HG03460 (cell line): ENCODE measurements around the gene GABRG3.

Experiments
- ATAC-seq: cut with Tn5 transposase; IDR thresholded peaks from one replicate; pipeline ENCODE4 v1.9.1; 2021; ENCODE audit not compliant: unreplicated experiment

Gene GABRG3

GRCh38 chr15:27396996-27397395 is 426.0 kb downstream of the GABRG3 start:
- ATAC-seq: no peak

GRCh38 chr15:27398631-27399161 is 427.7 kb downstream of the GABRG3 start:
- no peak for ATAC-seq

GRCh38 chr15:27399241-27399640 is 428.3 kb downstream of the GABRG3 start:
- ATAC-seq: no peak

GRCh38 chr15:27401471-27401870 is 430.5 kb downstream of the GABRG3 start:
- no peak for ATAC-seq

GRCh38 chr15:27408428-27408827 is 437.4 kb downstream of the GABRG3 start:
- no peak for ATAC-seq

- no peak for ATAC-seq
Observed at GRCh38 chr15:27410996-27411605, 440.1 kb downstream of the GABRG3 start.

GRCh38 chr15:27412415-27412814 is 441.4 kb downstream of the GABRG3 start:
- ATAC-seq: no peak

GRCh38 chr15:27414168-27414870 is 443.3 kb downstream of the GABRG3 start:
- ATAC-seq: no peak

GRCh38 chr15:27418726-27419125 is 447.7 kb downstream of the GABRG3 start:
- no peak for ATAC-seq

GRCh38 chr15:27422997-27423396 is 452.0 kb downstream of the GABRG3 start:
- ATAC-seq: no peak

GRCh38 chr15:27426805-27427204 is 455.8 kb downstream of the GABRG3 start:
- ATAC-seq: no peak

GRCh38 chr15:27427276-27427675 is 456.3 kb downstream of the GABRG3 start:
- no peak for ATAC-seq

GRCh38 chr15:27428151-27428550 is 457.2 kb downstream of the GABRG3 start:
- ATAC-seq: no peak

- ATAC-seq: no peak
Observed at GRCh38 chr15:27429577-27429976, 458.6 kb downstream of the GABRG3 start.

GRCh38 chr15:27433604-27434003 is 462.6 kb downstream of the GABRG3 start:
- ATAC-seq: no peak

GRCh38 chr15:27438403-27439375 is 467.7 kb downstream of the GABRG3 start:
- no peak for ATAC-seq

- no peak for ATAC-seq
Observed at GRCh38 chr15:27441120-27441519, 470.1 kb downstream of the GABRG3 start.

- ATAC-seq: no peak
Observed at GRCh38 chr15:27448234-27448633, 477.3 kb downstream of the GABRG3 start.

- ATAC-seq: no peak
Observed at GRCh38 chr15:27448986-27449385, 478.0 kb downstream of the GABRG3 start.

GRCh38 chr15:27449941-27450340 is 479.0 kb downstream of the GABRG3 start:
- no peak for ATAC-seq
